Subcutaneous adipose tissue (tissue), 4 donors: Measurements from ENCODE around the gene CNTNAP2. TPM values are rescaled to one million over a fixed set of nuclear protein-coding genes. Genes with fewer than 3 reads are reported as not detected.

Experiments used
- CTCF ChIP-seq: fragments of 450-650 bp; IDR thresholded peaks from one replicate; pipeline ENCODE4 v1.5.1; 2016; ENCODE audit warnings: low read depth, mild to moderate bottlenecking, control low read depth, antibody characterized with exemption, moderate library complexity
- total RNA-seq, 4 donors: library from RNA; depleted of rRNA; stranded (reverse); fragments of >200 nt; gene quantifications; one replicate each; pipeline ENCODE4 v1.1.0, GENCODE V29; 2016

CNTNAP2 gene
- total RNA-seq, 4 donors from 2014 or later, result not detected

GRCh38 chr7:148255333-148255732 lies 2138.7 kb downstream of the CNTNAP2 start:
- TF ChIP-seq CTCF, result no peak

DNA sequence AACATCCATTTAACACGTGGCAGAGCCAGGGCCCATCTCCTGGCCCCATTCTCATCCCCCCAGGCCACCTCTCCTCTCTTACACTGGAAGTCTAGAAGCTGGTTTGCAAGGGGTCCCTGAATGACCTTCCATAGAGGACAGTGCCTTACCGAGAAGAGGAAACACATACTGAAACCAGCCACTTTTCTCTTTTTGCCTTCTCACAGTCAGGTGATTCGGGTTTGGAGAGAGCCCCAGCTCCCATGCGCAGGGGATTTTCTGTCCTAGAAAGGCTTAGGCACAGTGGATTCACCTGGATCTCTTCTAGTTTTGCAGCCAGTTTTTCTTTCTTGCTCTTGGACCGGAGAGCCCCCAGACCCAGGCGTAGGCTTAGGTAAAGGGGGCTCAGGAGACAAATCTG lies 2139.8 kb downstream of the CNTNAP2 start:
- no peak for TF ChIP-seq CTCF

- no peak for TF ChIP-seq CTCF
Observed at GRCh38 chr7:148260599-148260998, 2144.0 kb downstream of the CNTNAP2 start.

- no peak for TF ChIP-seq CTCF
Observed at GRCh38 chr7:148261523-148261922, 2144.9 kb downstream of the CNTNAP2 start.

GRCh38 chr7:148261996-148262688 lies 2145.5 kb downstream of the CNTNAP2 start:
- no peak for TF ChIP-seq CTCF

GRCh38 chr7:148262721-148263229 lies 2146.2 kb downstream of the CNTNAP2 start:
- no peak for TF ChIP-seq CTCF

GRCh38 chr7:148264933-148265557 lies 2148.4 kb downstream of the CNTNAP2 start:
- no peak for TF ChIP-seq CTCF
